Activated CD8-positive, alpha-beta T cell treated with anti-CD3 and anti-CD28 coated beads for 36 hours (primary cell): ENCODE results near the gene HJURP. TPM values are rescaled to one million over a fixed set of nuclear protein-coding genes. Genes with fewer than 3 reads are reported as not detected.

Experiments used
- ATAC-seq: fragments of 200-7000 bp; cut with Tn5 transposase; one replicate; pipeline ENCODE4 v1.10.0; 2021; ENCODE audit warnings: mild to moderate bottlenecking, moderate library complexity
- CTCF ChIA-PET: fragments of 350-600 bp; sonication (Branson Sonifier 250); formaldehyde crosslinking; loops from one replicate; lab custom pipeline; 2021; ENCODE audit warnings: antibody characterized with exemption; lab: Charles Lee
- POLR2A ChIA-PET: fragments of 350-600 bp; sonication (Branson Sonifier 250); formaldehyde crosslinking; loops from one replicate; lab custom pipeline; 2021; ENCODE audit warnings: antibody characterized with exemption; lab: Charles Lee
- DNase-seq: peaks from one replicate; pipeline ENCODE4 v3.0.0-alpha.2; 2020
- H3K27ac Mint-ChIP-seq: one replicate; pipeline ENCODE4 v1.8.0; 2021; ENCODE audit warnings: mild to moderate bottlenecking, mixed read lengths
- H3K27me3 Mint-ChIP-seq: one replicate; pipeline ENCODE4 v1.8.0; 2021; ENCODE audit warnings: mixed read lengths
- H3K36me3 Mint-ChIP-seq: one replicate; pipeline ENCODE4 v1.8.0; 2021; ENCODE audit warnings: low read depth, mixed read lengths
- H3K4me1 Mint-ChIP-seq: one replicate; pipeline ENCODE4 v1.8.0; 2021; ENCODE audit warnings: low read depth, mixed read lengths
- H3K4me3 Mint-ChIP-seq: one replicate; pipeline ENCODE4 v1.8.0; 2021; ENCODE audit warnings: mild to moderate bottlenecking, moderate library complexity, mixed read lengths
- H3K9me3 Mint-ChIP-seq: one replicate; pipeline ENCODE4 v1.8.0; 2021; ENCODE audit warnings: mixed read lengths
- CTCF ChIP-seq: fragments of 200-600 bp; IDR thresholded peaks from one replicate; pipeline ENCODE4 v1.8.0; 2022; ENCODE audit warnings: antibody characterized with exemption, mild to moderate bottlenecking
- intact Hi-C: fragments of 100-400 bp; cut with micrococcal nuclease; formaldehyde crosslinking; loops from one replicate; pipeline ENCODE4 v1.10.0; 2022
- total RNA-seq, 2 experiments: library from RNA; stranded (reverse); gene quantifications; one replicate each; pipeline ENCODE4 v1.2.3, GENCODE V29; 2021

HJURP gene
- total RNA-seq, 2 experiments from 2014 or later: 79.8 to 83.6 TPM

DNA sequence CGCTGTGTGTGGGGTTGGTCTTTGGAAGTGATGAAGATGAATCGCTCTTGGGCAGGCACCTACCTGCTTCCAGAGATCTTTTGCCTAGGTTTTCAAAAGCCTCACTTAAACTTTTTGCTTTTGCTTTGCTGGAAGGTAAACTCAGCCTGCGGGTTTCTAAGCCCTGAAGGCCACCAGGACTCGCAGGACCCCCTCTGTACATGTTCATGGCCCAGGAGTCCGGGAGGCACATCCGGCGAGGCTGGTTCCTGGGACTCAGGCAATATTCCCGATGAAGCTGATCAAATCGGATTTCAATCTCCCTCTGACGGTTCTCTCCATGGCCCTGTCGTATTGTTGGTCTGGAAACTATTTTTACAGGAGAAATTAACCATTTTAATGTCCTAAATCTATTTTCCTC, 13.2 kb downstream of the HJURP start:
- CTCF ChIA-PET: interaction anchor here (1.1 kb wide), 1 partner anchor 16 kb away, joined by 3 read pairs; no protein-coding TSS in a partner anchor
- no peak overlapping the region for H3K4me3 Mint-ChIP-seq
- intact Hi-C loops: no loop called here
- POLR2A ChIA-PET: no interaction called here
- H3K4me1 Mint-ChIP-seq: peaks cover 11% of the 10 kb centered on the region
- H3K36me3 Mint-ChIP-seq: peaks cover 93% of the 10 kb centered on the region
- H3K27me3 Mint-ChIP-seq: no peaks in the 10 kb centered on the region
- TF ChIP-seq CTCF: no peak
- ATAC-seq: no peak
- H3K27ac Mint-ChIP-seq: no peak overlapping the region
- H3K9me3 Mint-ChIP-seq: no peaks in the 10 kb centered on the region
- no peak for DNase-seq

DNA sequence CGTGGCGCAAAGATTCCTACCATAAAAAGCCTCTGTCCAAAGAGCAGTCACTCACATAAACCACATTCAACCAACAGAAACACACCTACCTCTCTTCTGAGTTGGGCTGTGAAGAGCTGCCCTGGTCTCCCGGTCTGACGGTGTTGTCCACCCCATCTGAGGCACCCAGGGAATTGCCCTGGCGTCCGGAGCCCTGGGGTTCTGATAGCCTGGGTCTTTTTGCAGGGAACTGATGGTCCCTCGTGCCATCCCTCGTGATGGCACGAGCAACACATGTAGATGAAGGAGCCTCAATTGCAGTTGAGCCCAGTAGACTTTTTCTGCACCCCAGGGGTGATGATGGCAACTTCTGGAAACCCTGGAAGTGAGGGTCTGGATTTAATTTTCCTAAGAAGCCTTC, 13.8 kb downstream of the HJURP start:
- CTCF ChIA-PET: interaction anchor here (1.1 kb wide), 1 partner anchor 17 kb away, joined by 3 read pairs; no protein-coding TSS in a partner anchor
- no peak overlapping the region for H3K4me3 Mint-ChIP-seq

GRCh38 chr2:233839447-233839820, 14.9 kb downstream of the HJURP start:
- CTCF ChIA-PET: interaction anchor here (2.5 kb wide), 1 partner anchor 19 kb away, joined by 8 read pairs; no protein-coding TSS in a partner anchor
- Mint-ChIP-seq H3K36me3 (peaks cover 93% of the 10 kb centered on the region), H3K27me3 (no peaks in the 10 kb centered on the region), H3K4me1 (peaks cover 11% of the 10 kb centered on the region), H3K9me3 (no peaks in the 10 kb centered on the region), H3K4me3 (no peak overlapping the region), H3K27ac (no peak overlapping the region)
- DNase-seq (no peak), ATAC-seq (no peak)
- intact Hi-C loops: no loop called here
- no peak for TF ChIP-seq CTCF
- POLR2A ChIA-PET: interaction anchor here (1.0 to 1.4 kb wide), 2 partner anchors 15 to 425 kb away, joined by 3 to 4 read pairs; partner anchors contain the start of gene HJURP

More for the DNA sequence above, 13.8 kb downstream of the HJURP start:
- H3K36me3 Mint-ChIP-seq: peaks cover 94% of the 10 kb centered on the region
- intact Hi-C loops: no loop called here
- ATAC-seq (no peak), DNase-seq (no peak)
- no peaks in the 10 kb centered on the region for H3K9me3 Mint-ChIP-seq
- POLR2A ChIA-PET: no interaction called here
- no peaks in the 10 kb centered on the region for H3K27me3 Mint-ChIP-seq
- no peak overlapping the region for H3K27ac Mint-ChIP-seq
- TF ChIP-seq CTCF: no peak
- peaks cover 11% of the 10 kb centered on the region for H3K4me1 Mint-ChIP-seq

GRCh38 chr2:233838726-233839446, 15.4 kb downstream of the HJURP start:
- Mint-ChIP-seq H3K27me3 (no peaks in the 10 kb centered on the region), H3K4me1 (peaks cover 11% of the 10 kb centered on the region), H3K9me3 (no peaks in the 10 kb centered on the region), H3K36me3 (peaks cover 88% of the 10 kb centered on the region), H3K27ac (no peak overlapping the region), H3K4me3 (no peak overlapping the region)
- ChIA-PET CTCF (interaction anchor here (0.8 to 2.5 kb wide), 2 partner anchors 19 to 22 kb away, joined by 3 to 8 read pairs; no protein-coding TSS in a partner anchor), POLR2A (interaction anchor here (1.0 to 1.4 kb wide), 2 partner anchors 16 to 424 kb away, joined by 3 to 4 read pairs; partner anchors contain the start of gene HJURP)
- no peak for DNase-seq
- ATAC-seq: no peak
- TF ChIP-seq CTCF: no peak
- intact Hi-C loops: no loop called here

- CTCF ChIA-PET: interaction anchor here (0.8 to 2.5 kb wide), 3 partner anchors 20 to 171 kb away, joined by 3 to 8 read pairs (median 3); no protein-coding TSS in a partner anchor
- POLR2A ChIA-PET: interaction anchor here (1.0 to 1.4 kb wide), 2 partner anchors 17 to 423 kb away, joined by 3 to 4 read pairs; partner anchors contain the start of gene HJURP
- Mint-ChIP-seq H3K4me3 (no peak overlapping the region), H3K27me3 (no peaks in the 10 kb centered on the region), H3K4me1 (peaks cover 11% of the 10 kb centered on the region), H3K9me3 (no peaks in the 10 kb centered on the region), H3K36me3 (peaks cover 81% of the 10 kb centered on the region), H3K27ac (no peak overlapping the region)
- DNase-seq (no peak), ATAC-seq (no peak)
- intact Hi-C loops: no loop called here
- TF ChIP-seq CTCF: no peak
Measured at GRCh38 chr2:233838251-233838650, 16.1 kb downstream of the HJURP start.
